ENCODE measurements around the gene BEAN1.

BEAN1 gene

DNA sequence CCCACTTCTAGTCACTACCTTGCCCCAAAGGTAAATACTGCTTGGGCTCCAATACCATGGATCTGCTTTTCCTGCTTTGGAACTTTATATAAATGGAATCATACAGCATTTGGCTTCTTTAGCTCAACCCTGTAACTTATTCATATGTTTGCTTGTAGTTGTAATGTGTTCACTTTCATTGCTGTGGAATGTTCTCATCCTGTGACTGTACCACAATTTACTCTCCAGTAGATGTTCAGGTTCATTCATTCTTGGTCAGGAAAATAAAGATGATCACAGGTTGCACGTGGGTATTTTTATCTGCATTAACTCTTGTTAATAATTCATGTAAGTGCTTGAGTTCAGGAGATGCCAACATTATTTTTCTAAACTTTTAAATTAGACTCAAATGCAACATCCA lies 6.7 kb upstream of the BEAN1 start:
- DNase-seq, result no peak

DNA sequence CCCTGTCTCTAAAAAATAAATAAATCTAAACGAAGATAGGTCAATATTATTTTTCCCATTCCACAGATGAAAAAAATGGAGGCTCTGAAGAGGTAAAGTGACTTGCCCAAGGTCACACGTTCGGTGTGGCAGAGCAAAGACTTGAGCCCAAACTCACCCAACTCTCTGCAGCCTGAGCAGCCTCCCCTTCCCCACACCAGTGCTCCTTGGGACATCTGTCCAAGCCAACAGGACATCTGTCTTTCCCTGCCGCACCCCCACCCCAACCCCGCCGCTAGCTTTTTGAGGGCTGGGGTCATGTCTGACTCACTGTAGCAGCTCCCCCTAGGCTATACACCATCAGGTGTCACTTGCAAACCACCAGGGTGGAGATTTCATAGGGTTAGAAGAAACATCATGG lies 5.2 kb upstream of the BEAN1 start:
- no peak for DNase-seq

DNA sequence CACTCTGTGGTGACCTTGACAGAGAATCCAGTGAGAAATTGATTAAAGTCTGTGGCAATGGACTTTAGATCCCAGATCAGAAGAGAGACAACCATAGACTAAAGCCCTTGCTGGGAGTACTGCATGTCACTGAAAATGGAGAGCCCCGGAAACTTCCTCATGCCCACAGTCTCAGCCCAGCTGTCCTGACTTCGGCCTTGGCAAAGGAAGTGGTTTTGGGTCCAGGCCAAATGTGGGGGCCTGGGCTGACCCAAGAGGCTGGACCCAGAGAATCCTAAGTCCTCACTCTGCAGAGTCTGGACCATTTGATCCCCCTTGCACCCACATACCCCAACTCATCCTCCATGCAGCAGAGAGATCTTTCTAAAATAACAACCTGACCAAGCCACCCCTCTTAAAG lies 4.7 kb upstream of the BEAN1 start:
- DNase-seq, result no peak

DNA sequence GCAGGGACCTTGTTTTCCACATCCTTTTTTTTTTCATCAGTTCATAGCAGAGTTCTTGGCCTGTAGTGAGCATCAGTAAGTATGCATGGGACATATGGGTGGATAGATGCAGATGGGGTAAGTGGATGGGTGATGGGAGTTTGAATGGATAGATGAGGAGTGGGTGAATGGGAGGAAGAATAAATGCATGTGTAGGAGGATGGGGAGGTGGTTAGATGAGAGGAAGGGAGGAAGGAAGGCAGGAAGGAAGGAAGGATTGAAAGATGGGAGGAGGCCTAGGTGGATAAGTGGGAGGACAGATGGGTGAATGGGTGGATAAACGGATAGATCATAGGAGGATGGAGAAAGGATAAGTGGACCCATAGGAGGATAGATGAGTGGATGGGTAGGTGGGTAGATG lies 3.9 kb upstream of the BEAN1 start:
- no peak for DNase-seq

DNA sequence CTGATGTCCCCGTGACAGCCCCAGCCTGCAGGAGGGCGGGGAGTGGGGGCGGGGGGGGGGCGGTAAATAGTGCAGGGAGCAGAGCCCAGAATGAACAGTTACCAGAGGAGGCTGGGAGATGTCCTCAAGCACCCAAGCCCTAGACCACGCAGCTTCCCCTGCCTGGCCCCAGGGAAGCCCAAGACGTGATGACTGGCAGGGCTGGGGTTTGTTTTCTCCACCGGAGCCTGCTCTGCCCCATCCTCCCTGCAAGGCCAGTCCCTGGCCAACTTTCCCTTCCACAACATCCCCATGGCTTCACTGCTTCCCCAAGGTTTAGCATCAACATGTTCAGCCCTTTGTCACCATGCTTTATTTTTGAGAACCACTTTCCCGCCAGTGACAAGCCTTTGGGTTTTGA lies 1.4 kb upstream of the BEAN1 start:
- DNase-seq, result no peak

- DNase-seq, result no peak
Measured at GRCh38 chr16:66426112-66427035, 721 bp upstream of the BEAN1 start.

DNA sequence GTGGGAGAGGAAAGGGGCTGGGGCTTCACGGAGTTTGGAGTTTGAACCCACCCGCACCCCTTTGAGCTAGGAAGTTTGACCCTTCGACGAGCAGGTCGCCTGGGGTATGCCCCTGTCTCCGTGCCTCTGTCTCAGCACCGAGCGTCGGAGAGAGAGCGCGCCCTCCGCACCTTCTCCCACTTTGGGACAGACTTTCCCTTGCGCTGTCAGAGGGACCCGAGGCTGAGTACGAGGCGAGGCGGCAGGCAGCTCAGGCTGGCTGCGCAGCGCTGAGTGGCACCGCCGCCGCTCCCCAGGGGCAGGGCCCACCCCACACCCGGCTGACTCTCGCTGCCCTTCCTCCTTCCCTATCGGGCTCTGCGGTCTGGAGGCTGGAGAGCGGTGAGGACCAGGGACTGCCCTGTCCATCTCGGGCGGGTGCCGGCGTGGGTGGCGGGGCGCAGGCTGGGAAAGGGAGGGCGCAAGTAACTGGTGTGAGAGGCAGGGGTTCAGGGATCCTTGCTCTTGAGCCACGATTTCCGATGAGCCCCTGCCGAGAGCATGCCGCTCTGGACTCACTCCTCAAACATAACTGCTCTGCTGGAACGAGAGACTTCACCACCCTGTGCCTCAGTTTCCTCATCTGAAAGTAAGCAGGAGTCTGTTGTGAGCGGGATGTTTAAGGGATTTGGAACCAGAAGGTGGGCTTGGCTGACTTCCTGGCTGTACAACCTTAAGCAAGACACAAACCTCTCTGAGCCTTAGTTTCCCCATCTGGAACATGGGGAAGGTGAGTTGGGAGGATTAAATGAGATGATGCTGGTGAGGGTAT lies 981 bp downstream of the BEAN1 start:
- no peak for DNase-seq

DNA sequence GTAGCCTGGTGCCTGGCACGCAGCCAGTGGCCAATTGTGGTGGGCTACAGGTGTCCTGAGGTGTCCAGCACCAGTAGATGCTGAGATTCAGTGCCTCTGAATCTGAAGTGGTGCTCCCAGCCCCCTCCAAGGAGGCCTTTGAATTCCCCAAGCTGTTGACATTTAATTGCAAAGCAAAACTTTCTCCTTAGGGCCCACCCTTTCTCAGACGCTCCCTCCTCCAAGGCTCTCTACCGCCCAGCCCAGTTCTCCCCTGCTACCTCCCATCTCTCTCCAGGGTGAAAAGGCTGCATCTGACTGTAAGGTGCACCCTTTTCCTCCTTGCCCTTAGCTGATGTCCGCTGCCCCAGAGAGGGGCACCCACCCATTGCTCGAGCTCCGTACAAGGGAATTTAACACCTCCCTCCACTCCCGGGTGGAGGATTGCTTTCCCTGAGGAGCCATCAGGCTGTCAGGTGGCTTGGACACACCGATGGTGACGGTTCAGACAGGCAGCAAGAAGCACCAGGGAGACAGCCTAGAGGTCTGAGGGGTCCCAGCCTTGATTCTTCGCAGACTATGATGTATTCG lies 1.7 kb downstream of the BEAN1 start:
- DNase-seq, result no peak

- no peak for DNase-seq
Measured at GRCh38 chr16:66429290-66429962, 2.3 kb downstream of the BEAN1 start.

- DNase-seq, result no peak
Measured at GRCh38 chr16:66430214-66430613, 3.1 kb downstream of the BEAN1 start.

DNA sequence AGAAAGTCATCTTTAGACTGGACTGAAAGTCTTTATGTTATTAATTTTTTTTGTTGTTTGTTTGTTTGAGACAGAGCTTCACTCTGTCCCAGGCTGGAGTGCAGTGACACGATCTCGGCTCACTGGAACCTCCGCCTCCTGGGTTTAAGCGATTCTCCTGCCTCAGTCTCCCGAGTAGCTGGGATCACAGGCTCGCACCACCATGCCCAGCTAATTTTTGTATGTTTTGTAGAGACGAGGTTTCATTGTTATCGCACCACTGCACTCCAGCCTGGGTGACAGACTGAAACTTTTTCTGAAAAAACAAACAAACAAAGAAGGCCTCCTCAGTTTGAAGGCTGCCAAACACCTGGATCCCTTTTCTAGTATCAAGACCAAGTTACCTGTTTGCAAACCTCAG lies 4.7 kb downstream of the BEAN1 start:
- DNase-seq, result no peak

GRCh38 chr16:66432429-66432828 lies 5.3 kb downstream of the BEAN1 start:
- DNase-seq, result no peak

DNA sequence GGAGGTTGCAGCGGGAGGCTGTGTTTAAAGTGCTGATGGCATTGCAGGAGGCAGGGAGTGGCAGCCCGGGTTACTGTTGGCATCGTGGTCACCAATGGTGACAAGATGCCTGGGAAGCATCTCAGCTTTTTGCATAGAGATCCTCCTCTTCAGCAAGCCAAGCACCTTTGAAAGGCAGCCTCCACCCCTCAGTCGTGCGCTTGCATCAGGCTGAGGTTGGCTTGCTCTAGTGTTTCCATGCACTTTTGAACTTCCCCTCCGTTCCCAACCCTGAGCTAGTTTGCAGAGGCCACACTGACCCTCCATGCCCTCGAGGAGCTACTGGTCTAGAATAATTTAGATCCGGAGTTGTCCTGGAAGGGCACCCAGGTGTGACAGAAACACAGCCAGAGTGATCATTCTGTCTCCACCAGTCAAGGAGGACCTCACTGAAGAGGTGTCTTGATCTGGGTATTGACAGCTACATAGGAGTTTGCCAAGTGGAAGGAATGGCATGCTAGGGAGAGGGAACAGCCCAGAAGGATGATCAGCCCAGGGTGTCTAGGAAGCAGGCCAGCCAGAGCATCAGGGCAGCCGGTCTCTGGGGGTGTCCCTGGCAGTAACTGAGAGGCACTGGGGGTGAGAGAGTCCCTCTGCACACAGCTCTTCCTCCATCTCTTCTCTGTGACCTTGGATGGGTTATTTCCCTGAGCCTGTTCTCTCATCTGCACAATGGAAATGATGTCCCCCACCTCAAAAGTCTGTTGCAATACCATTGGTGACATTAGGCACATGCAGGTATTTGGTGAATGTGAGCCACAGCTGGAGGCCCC lies 7.7 kb downstream of the BEAN1 start:
- no peak for DNase-seq

GRCh38 chr16:66435896-66436295 lies 8.8 kb downstream of the BEAN1 start:
- DNase-seq, result no peak

GRCh38 chr16:66437391-66437945 lies 10.4 kb downstream of the BEAN1 start:
- no peak for DNase-seq

GRCh38 chr16:66438536-66438935 lies 11.4 kb downstream of the BEAN1 start:
- DNase-seq, result no peak

DNA sequence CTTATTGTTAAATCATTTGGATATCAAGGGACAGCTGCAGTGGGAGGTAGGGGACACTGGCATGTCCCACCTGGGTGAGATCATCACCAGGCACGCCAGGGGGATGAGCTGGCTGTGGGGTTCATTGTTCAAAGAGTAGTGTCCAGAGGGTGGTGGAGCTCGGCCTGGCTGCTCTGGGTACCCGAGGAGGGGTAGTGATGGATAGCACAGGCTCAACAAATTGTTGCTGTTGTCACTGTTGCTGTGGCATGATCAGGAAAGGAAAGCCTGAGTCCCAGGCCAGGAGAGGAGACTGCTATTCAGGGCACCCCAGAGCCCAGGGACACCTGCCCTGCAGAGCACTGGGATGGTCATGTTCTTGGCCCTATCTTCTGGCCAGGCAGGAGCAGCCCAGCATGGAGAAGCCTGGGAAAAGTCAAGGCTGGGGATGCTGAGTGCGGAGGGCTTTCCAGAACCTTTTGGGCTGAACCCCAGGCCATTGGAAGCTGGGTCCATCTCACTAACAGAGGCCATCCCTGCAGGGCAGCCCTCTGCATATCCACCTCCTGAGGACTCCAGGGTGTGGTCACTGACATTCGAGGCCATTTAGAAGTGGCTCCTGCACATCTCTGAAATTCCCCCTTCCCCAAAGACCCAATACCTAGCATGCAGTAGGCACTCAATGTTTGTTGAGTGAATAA lies 12.1 kb downstream of the BEAN1 start:
- DNase-seq, result no peak

DNA sequence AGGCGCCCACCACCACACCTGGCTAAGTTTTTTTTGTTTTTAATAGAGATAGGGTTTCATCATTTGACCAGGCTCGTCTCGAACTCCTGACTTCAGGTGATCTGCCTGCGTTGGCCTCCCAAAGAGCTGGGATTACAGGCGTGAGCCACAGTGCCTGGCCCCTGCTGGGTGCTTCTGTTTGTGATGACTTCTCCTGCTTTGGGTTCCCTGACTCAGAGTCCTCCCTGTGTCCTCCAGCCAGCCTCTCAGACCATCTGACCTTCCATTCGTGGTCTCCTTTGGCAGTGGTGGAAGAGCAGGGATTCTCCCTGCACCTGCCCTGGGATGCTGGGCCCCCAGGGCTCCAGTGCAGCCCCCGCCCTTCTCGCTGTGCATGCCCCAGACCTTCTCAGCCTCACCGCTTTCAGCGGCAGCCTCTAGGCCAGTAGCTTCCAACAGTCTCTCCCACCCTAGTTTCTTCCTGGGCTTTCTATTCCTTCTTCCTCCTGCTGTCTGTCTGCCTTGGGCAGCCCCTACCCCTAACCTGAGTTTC lies 13.2 kb downstream of the BEAN1 start:
- no peak for DNase-seq

DNA sequence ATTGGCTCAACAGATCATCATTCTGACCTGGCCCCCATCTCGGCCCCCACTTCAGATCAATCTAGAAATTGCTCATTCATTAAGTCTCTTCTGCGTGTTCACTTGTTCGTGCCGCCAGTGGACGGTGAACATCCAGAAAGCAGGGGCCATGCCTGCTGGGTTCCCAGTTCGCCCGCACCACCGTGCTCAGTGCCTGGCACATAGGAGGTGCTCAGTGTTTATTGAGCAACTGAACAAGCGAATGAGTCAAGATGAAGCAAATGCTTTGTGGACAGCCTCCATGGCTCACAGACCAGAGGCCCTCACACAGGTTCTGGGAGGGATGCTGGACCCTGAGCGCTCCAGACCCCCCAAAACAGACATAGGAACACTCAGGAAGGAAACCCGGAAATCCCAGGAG lies 13.9 kb downstream of the BEAN1 start:
- no peak for DNase-seq

DNA sequence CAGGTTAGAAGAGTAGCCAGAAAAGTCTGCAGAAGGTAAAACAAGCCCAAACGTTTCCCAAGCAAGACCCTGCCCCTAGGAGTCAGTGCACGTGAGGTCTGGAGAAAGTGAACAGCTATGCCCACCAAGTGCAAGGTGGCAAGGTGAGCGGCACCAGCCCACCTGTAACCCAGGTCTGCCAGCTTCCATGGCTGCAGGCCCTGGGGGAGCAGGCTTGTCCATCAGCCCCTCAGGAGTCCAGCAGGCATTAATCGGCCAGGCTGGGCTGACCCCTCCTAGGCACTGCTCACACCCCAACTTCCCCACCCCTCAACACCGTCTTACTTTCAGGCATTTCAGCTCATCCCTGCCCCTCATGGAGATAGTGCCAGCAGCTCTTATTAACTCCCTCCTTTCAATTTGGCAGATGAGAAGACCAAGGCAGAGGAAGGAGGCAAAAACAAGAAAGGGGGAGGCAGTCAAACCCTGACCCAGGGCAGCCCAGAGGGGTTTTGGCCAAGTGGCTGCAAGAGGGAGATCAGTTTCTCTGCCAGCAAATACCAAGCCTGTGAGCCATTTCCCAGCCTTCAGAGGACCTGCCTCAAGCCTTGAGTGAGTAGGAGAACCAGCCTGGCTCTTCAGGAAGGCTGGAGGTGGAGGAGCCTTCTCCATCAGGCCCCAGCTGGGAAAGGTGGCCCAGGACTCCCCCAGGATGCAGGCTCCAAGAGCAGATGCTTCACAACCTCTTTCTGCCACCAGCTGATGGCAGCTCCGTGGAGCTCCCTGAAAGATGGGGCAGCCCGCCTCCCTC lies 14.7 kb downstream of the BEAN1 start:
- DNase-seq, result peak; percentile 68
